Endothelial cell of umbilical vein (primary cell): Measurements from ENCODE around the gene UBTD2. TPM values are rescaled to one million over a fixed set of nuclear protein-coding genes. Genes with fewer than 3 reads are reported as not detected.
"Not testable (repeated sequence)": the region's sequence is repeated elsewhere in the genome, so short reads cannot be mapped to it uniquely, and the experiment has no call there.

Source experiments
- BruUV-seq: library from RNA; stranded (reverse); fragments of 400-500 nt; replicated peaks from 2 replicates; lab custom pipeline; 2021; lab: Mats Ljungman, UMichigan
- CTCF ChIA-PET: fragments of 300-600, 350-600 bp; sonication (Branson Sonifier 250); formaldehyde crosslinking; loops from one replicate; lab custom pipeline; 2021; ENCODE audit warnings: antibody characterized with exemption, inconsistent platforms; lab: Charles Lee
- POLR2A ChIA-PET: fragments of 300-600, 350-600 bp; sonication (Branson Sonifier 250); formaldehyde crosslinking; loops from one replicate; lab custom pipeline; 2021; ENCODE audit warnings: antibody characterized with exemption, inconsistent platforms; lab: Charles Lee
- DNase-seq: peaks from one replicate; pipeline ENCODE4 v3.0.0-alpha.2; 2011; ENCODE audit warnings: low read depth, low spot score
- FAIRE-seq: peaks from 2 replicates; lab custom pipeline; 2011; peaks lifted over from hg19 to GRCh38; lab: Jason Lieb, UNC
- H2AFZ ChIP-seq: 2 replicates; pipeline ENCODE4 v1.6.0; 2012; ENCODE audit warnings: low read depth, low read length, control low read depth, inconsistent platforms
- H3K27ac ChIP-seq: 2 replicates; pipeline ENCODE4 v1.5.1; 2011; ENCODE audit warnings: low read depth, mild to moderate bottlenecking, control low read depth, low read length, moderate library complexity; ENCODE audit not compliant: insufficient read depth
- H3K27me3 ChIP-seq, 2 experiments: 2 replicates each; pipeline versions ENCODE4 v1.6.0 to v1.6.1; 2011; ENCODE audit warnings: low read length in 2 of 2, mixed read lengths in 1 of 2; ENCODE audit not compliant: control insufficient read depth in 2 of 2, insufficient read depth in 2 of 2
- H3K36me3 ChIP-seq, 2 experiments: 2 replicates in 1 of 2; 3 replicates in 1 of 2; pipeline ENCODE4 v1.5.1; 2011; ENCODE audit warnings: low read length in 2 of 2, mild to moderate bottlenecking in 1 of 2, moderate library complexity in 1 of 2; ENCODE audit not compliant: control insufficient read depth in 2 of 2, insufficient read depth in 2 of 2; ENCODE audit errors: extremely low read depth in 1 of 2
- H3K4me1 ChIP-seq: 3 replicates; pipeline ENCODE4 v1.5.1; 2011; ENCODE audit warnings: mild to moderate bottlenecking, low read length; ENCODE audit not compliant: control insufficient read depth, insufficient read depth; ENCODE audit errors: extremely low read depth
- H3K4me2 ChIP-seq: 2 replicates; pipeline ENCODE4 v1.6.1; 2011; ENCODE audit warnings: low read length, control low read depth, mixed read lengths; ENCODE audit not compliant: insufficient read depth
- H3K4me3 ChIP-seq, 3 experiments: fragments of 200-600 bp in 1 of 3; sonication (generic), shearing (Covaris generic) in 1 of 3; replicated peaks in 1 of 3; 2 replicates each; pipeline ENCODE4 v1.5.1; 2011 to 2016; ENCODE audit warnings: control low read depth in 3 of 3, low read length in 3 of 3, mild to moderate bottlenecking in 2 of 3, inconsistent platforms in 1 of 3, low read depth in 1 of 3, moderate library complexity in 1 of 3; ENCODE audit not compliant: insufficient read depth in 1 of 3
- H3K79me2 ChIP-seq: 2 replicates; pipeline ENCODE4 v1.6.0; 2012; ENCODE audit warnings: low read length, inconsistent platforms; ENCODE audit not compliant: control insufficient read depth, insufficient read depth
- H3K9ac ChIP-seq: replicated peaks from 2 replicates; pipeline ENCODE3; 2011; ENCODE audit warnings: low read length, control low read depth; ENCODE audit not compliant: insufficient read depth; ENCODE audit errors: extremely low read depth
- H3K9me1 ChIP-seq: replicated peaks from 3 replicates; pipeline ENCODE4 v1.6.0; 2011; ENCODE audit warnings: mild to moderate bottlenecking, low read length; ENCODE audit not compliant: control insufficient read depth, insufficient read depth; ENCODE audit errors: extremely low read depth
- H3K9me3 ChIP-seq: replicated peaks from 2 replicates; pipeline ENCODE4 v1.5.1; 2012; ENCODE audit warnings: low read length, inconsistent platforms; ENCODE audit not compliant: control insufficient read depth, insufficient read depth
- H4K20me1 ChIP-seq: replicated peaks from 2 replicates; pipeline ENCODE3; 2011; ENCODE audit warnings: mild to moderate bottlenecking, low read length; ENCODE audit not compliant: control insufficient read depth, insufficient read depth; ENCODE audit errors: extremely low read depth
- EZH2 ChIP-seq: IDR thresholded peaks from 2 replicates; pipeline ENCODE4 v1.6.1; 2012; ENCODE audit warnings: borderline replicate concordance, low read depth, mild to moderate bottlenecking, moderate library complexity, low read length, inconsistent platforms; ENCODE audit not compliant: severe bottlenecking
- FOS ChIP-seq: IDR thresholded peaks from 2 replicates; pipeline ENCODE4 v1.6.1; 2011; ENCODE audit warnings: mild to moderate bottlenecking, low read length, moderate library complexity, borderline replicate concordance; ENCODE audit not compliant: insufficient read depth
- GATA2 ChIP-seq: IDR thresholded peaks from 2 replicates; pipeline ENCODE4 v1.7.0; 2011; ENCODE audit warnings: low read depth, mild to moderate bottlenecking, moderate library complexity, mixed read lengths, low read length; ENCODE audit not compliant: insufficient read length, insufficient read depth
- JUN ChIP-seq: IDR thresholded peaks from 2 replicates; pipeline ENCODE4 v1.6.1; 2011; ENCODE audit warnings: borderline replicate concordance, low read depth; ENCODE audit not compliant: insufficient read length, insufficient read depth
- MYC ChIP-seq: IDR thresholded peaks from one replicate; pipeline ENCODE4 v1.6.1; 2011; ENCODE audit warnings: mild to moderate bottlenecking, low read depth, low read length
- POLR2A ChIP-seq: IDR thresholded peaks from 2 replicates; pipeline ENCODE4 v1.6.1; 2012; ENCODE audit warnings: low read depth, mild to moderate bottlenecking, control low read depth, low read length
- POLR2AphosphoS5 ChIP-seq: IDR thresholded peaks from 2 replicates; pipeline ENCODE4 v1.6.1; 2012; ENCODE audit warnings: low read depth, mild to moderate bottlenecking, control low read depth, low read length, moderate library complexity; ENCODE audit not compliant: insufficient read depth
- dilution Hi-C: fragments of 300-500 bp; cut with MboI; formaldehyde crosslinking; loops from one replicate; pipeline ENCODE4 v1.15.0; 2019; ENCODE audit warnings: low sequenced_read_pairs; ENCODE audit not compliant: extremely low pct_ligation_motif_present
- intact Hi-C: fragments of 100-400 bp; cut with micrococcal nuclease; formaldehyde crosslinking; loops from one replicate; pipeline ENCODE4 v1.10.0; 2022
- polyA plus RNA-seq, 4 experiments: library from polyadenylated mRNA; depleted of rRNA in 3 of 4; stranded (reverse) in 3 of 4; unstranded in 1 of 4; fragments of >200 nt; gene quantifications; 2 replicates each; pipeline versions ENCODE4 v1.2.1 to v1.2.3, GENCODE V29; 2011 to 2012; ENCODE audit warnings: missing spikeins in 1 of 4
- total RNA-seq: library from RNA; stranded (reverse); gene quantifications from 2 replicates; pipeline ENCODE4 v1.2.3, GENCODE V29; 2021
- TF ChIP-seq, protein P1 (sequence below): IDR thresholded peaks from 2 replicates; pipeline ENCODE4 v1.6.1; 2011; ENCODE audit not compliant: insufficient read depth, insufficient read length
- TF ChIP-seq, protein P2 (sequence below), 2 donors: IDR thresholded peaks; 1 replicate in 1 of 2; 2 replicates in 1 of 2; pipeline ENCODE4 v1.5.1; 2011; ENCODE audit warnings: low read length in 2 of 2, mild to moderate bottlenecking in 2 of 2, moderate library complexity in 2 of 2, control low read depth in 1 of 2, inconsistent platforms in 1 of 2, low read depth in 1 of 2; ENCODE audit not compliant: insufficient read depth in 1 of 2; ENCODE audit errors: extremely low read depth in 1 of 2

The UBTD2 gene
- total and polyA plus RNA-seq, 2 donors (not counting 3 experiments of a cell fraction or from before 2014, with no cell fraction given): 10.1 to 22.6 TPM

DNA sequence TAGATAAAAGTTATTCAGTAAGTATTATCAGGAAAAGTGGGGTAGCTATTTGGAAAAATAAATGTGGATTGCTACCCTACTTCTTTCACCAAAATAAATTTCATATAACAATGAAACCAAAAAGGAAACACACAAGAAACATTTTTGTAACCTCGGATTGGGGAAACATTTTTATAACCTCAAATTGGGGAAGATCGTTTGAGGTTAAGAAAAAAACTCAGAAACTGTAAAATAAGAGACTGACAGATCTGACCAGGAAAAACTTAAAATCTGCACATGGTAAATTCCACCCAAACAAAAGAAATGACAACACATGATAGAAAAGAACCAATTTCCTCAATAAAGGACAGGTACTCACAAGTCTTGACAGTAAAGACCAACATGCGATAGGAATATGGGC is 76.1 kb downstream of the UBTD2 start:
- CTCF ChIA-PET: no interaction called here
- no peak for FAIRE-seq
- Histone ChIP-seq H3K36me3 (peaks cover 0 to 2% of the 10 kb centered on the region in 2 experiments), H3K79me2 (no peaks in the 10 kb centered on the region), H3K9ac (no peak overlapping the region), H3K9me3 (no peaks in the 10 kb centered on the region), H4K20me1 (peaks cover 3% of the 10 kb centered on the region), H3K9me1 (no peaks in the 10 kb centered on the region), H2AFZ (no peak overlapping the region), H3K27ac (no peak overlapping the region), H3K4me1 (no peaks in the 10 kb centered on the region), H3K27me3 (no peaks in the 10 kb centered on the region), H3K4me3 (no peak overlapping the region), H3K4me2 (no peak overlapping the region)
- DNase-seq: no peak
- POLR2A ChIA-PET: no interaction called here
- BruUV-seq: no TSS peak
- dilution Hi-C loops (no loop called here), intact Hi-C loops (no loop called here)
- TF ChIP-seq GATA2 (no peak), POLR2AphosphoS5 (no peak), EZH2 (no peak), FOS (no peak), MYC (no peak), JUN (no peak), POLR2A (no peak)
- TF ChIP-seq, protein P1, sequence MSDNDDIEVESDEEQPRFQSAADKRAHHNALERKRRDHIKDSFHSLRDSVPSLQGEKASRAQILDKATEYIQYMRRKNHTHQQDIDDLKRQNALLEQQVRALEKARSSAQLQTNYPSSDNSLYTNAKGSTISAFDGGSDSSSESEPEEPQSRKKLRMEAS: no peak
- TF ChIP-seq, protein P2, sequence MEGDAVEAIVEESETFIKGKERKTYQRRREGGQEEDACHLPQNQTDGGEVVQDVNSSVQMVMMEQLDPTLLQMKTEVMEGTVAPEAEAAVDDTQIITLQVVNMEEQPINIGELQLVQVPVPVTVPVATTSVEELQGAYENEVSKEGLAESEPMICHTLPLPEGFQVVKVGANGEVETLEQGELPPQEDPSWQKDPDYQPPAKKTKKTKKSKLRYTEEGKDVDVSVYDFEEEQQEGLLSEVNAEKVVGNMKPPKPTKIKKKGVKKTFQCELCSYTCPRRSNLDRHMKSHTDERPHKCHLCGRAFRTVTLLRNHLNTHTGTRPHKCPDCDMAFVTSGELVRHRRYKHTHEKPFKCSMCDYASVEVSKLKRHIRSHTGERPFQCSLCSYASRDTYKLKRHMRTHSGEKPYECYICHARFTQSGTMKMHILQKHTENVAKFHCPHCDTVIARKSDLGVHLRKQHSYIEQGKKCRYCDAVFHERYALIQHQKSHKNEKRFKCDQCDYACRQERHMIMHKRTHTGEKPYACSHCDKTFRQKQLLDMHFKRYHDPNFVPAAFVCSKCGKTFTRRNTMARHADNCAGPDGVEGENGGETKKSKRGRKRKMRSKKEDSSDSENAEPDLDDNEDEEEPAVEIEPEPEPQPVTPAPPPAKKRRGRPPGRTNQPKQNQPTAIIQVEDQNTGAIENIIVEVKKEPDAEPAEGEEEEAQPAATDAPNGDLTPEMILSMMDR (IDR thresholded peaks at IDR 0.05; ENCODE audit: extremely low read depth in 1 of 2, insufficient read depth in 1 of 2, low read depth in 1 of 2, low read length in 2 of 2): no peak

DNA sequence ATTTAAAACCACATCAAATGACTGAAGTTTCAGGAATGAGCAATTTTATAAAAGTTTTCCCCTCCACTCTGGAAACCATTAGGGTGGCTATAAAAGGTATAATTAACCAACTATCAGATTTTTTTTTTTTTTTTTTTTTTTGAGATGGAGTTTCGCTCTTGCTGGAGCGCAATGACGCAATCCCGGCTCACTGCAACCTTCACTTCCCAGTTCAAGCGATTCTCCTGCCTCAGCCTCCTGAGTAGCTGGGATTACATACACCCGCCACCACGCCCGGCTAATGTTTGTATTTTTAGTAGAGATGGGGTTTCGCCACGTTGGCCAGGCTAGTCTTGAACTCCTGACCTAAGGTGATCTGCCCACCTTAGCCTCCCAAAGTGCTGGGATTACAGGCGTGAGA is 77.6 kb downstream of the UBTD2 start:
- H3K9me3 ChIP-seq, H3K4me3 ChIP-seq, H3K27me3 ChIP-seq, H3K4me2 ChIP-seq, H2AFZ ChIP-seq, BruUV-seq, DNase-seq, dilution Hi-C loops, intact Hi-C loops, H3K36me3 ChIP-seq, POLR2A ChIA-PET, FAIRE-seq, H3K9ac ChIP-seq, H3K79me2 ChIP-seq, H3K27ac ChIP-seq, H3K9me1 ChIP-seq, H3K4me1 ChIP-seq, H4K20me1 ChIP-seq: not testable (repeated sequence)
- CTCF ChIA-PET: interaction anchor here (2.0 kb wide), 1 partner anchor 77 kb away, joined by 7 read pairs; the partner anchor contains the start of gene UBTD2
